Naive thymus-derived CD8-positive, alpha-beta T cell (primary cell): Measurements from ENCODE around the gene PJA1. TPM values are rescaled to one million over a fixed set of nuclear protein-coding genes. Genes with fewer than 3 reads are reported as not detected.

ENCODE experiments used
- ATAC-seq, 2 donors: fragments of 150-1000 bp; cut with Tn5 transposase in 1 of 2; sonication (Bioruptor Pico), chemical (Tn5 transposase) in 1 of 2; 1 replicate in 1 of 2; 2 replicates in 1 of 2; pipeline ENCODE4 v1.10.0; 2021; ENCODE audit warnings: mild to moderate bottlenecking in 2 of 2, moderate library complexity in 2 of 2
- POLR2A ChIA-PET: fragments of 350-600 bp; sonication (Branson Sonifier 250); formaldehyde crosslinking; loops from one replicate; lab custom pipeline; 2021; ENCODE audit warnings: antibody characterized with exemption; lab: Charles Lee
- DNase-seq, 10 donors: peaks; one replicate each; pipeline versions ENCODE4 v3.0.0 to v3.0.0-alpha.2; 2020 to 2022
- H3K27ac Mint-ChIP-seq, 10 donors: one replicate each; pipeline ENCODE4 v1.8.0; 2020 to 2022; ENCODE audit warnings: mild to moderate bottlenecking in 10 of 10, mixed read lengths in 10 of 10, moderate library complexity in 4 of 10, inconsistent platforms in 1 of 10
- H3K27me3 Mint-ChIP-seq, 5 donors: one replicate each; pipeline ENCODE4 v1.8.0; 2021 to 2022; ENCODE audit warnings: mixed read lengths in 5 of 5
- H3K36me3 Mint-ChIP-seq, 3 donors: one replicate each; pipeline ENCODE4 v1.8.0; 2020 to 2022; ENCODE audit warnings: mixed read lengths in 3 of 3, mild to moderate bottlenecking in 2 of 3, inconsistent platforms in 1 of 3
- H3K4me1 Mint-ChIP-seq, 4 donors: one replicate each; pipeline ENCODE4 v1.8.0; 2021 to 2022; ENCODE audit warnings: mixed read lengths in 4 of 4
- H3K4me3 Mint-ChIP-seq, 10 donors: one replicate each; pipeline ENCODE4 v1.8.0; 2020 to 2022; ENCODE audit warnings: mild to moderate bottlenecking in 10 of 10, mixed read lengths in 10 of 10, moderate library complexity in 6 of 10, inconsistent platforms in 1 of 10
- H3K9me3 Mint-ChIP-seq, 9 donors: one replicate each; pipeline ENCODE4 v1.8.0; 2020 to 2022; ENCODE audit warnings: mixed read lengths in 9 of 9, mild to moderate bottlenecking in 3 of 9, inconsistent platforms in 1 of 9, moderate library complexity in 1 of 9
- polyA plus RNA-seq, 3 donors: library from polyadenylated mRNA; unstranded; fragments of 300-500 nt; fragmentation: Illumina TruSeq; gene quantifications; one replicate each; pipeline ENCODE4 v1.2.3, GENCODE V29; 2021
- total RNA-seq, 8 experiments: library from RNA in 2 of 8; stranded (reverse) in 2 of 8; gene quantifications; one replicate each; pipeline ENCODE4 v1.2.3 and lab custom pipeline; 2021 to 2026

The PJA1 gene
- total RNA-seq (10 to 100 TPM; 29.3 to 31.3 TPM), polyA plus RNA-seq (10 to 100 TPM; 38.5 to 62.5 (median 49.6) TPM), total RNA-seq (lab: John Stamatoyannopoulos, UW) (31.0 to 57.8 (median 39.7) reads per million in 6 experiments)

- DNase-seq (peak; percentile 54 to 85 (median 72)), ATAC-seq (peak; percentile 78 to 81)
- peaks cover 0 to 5% (median 0%) of the 10 kb centered on the region in 9 donors for H3K9me3 Mint-ChIP-seq
- peaks cover 0 to 1% (median 0%) of the 10 kb centered on the region in 5 donors for H3K27me3 Mint-ChIP-seq
- POLR2A ChIA-PET = interaction anchor here (1.4 kb wide), 1 partner anchor 336 kb away, joined by 7 read pairs; the partner anchor contains the start of gene EFNB1
- H3K4me3 Mint-ChIP-seq = peak within 1 kb of the TSS; percentile 71 to 93 (median 87)
- peak within 1 kb of the TSS; percentile 79 to 97 (median 90) for H3K27ac Mint-ChIP-seq
- peaks cover 18 to 38% (median 32%) of the 10 kb centered on the region in 4 donors for H3K4me1 Mint-ChIP-seq
- peaks cover 0 to 21% (median 12%) of the 10 kb centered on the region in 3 donors for H3K36me3 Mint-ChIP-seq
These were observed at the start of gene PJA1 for GRCh38 chrX:69165087-69165651. PJA1 (minus strand) TSS chrX:69165453; CDS start chrX:69163073, 2,380 bp downstream.

- DNase-seq (no peak), ATAC-seq (no peak)
- peak overlapping the region in 1 of 10 donors; percentile 41 for H3K27ac Mint-ChIP-seq
- H3K9me3 Mint-ChIP-seq = no peaks in the 10 kb centered on the region
- POLR2A ChIA-PET = no interaction called here
- H3K4me1 Mint-ChIP-seq = no peaks in the 10 kb centered on the region
- no peaks in the 10 kb centered on the region for H3K27me3 Mint-ChIP-seq
- H3K36me3 Mint-ChIP-seq = no peaks in the 10 kb centered on the region
- no peak overlapping the region for H3K4me3 Mint-ChIP-seq
These were observed 49.2 kb upstream of the PJA1 start for GRCh38 chrX:69214463-69214862.

GRCh38 chrX:69211701-69212100 lies 46.4 kb upstream of the PJA1 start:
- Mint-ChIP-seq H3K4me1 (no peaks in the 10 kb centered on the region), H3K4me3 (no peak overlapping the region), H3K27ac (no peak overlapping the region), H3K9me3 (no peaks in the 10 kb centered on the region), H3K27me3 (no peaks in the 10 kb centered on the region), H3K36me3 (no peaks in the 10 kb centered on the region)
- no peak for ATAC-seq
- POLR2A ChIA-PET = no interaction called here
- no peak for DNase-seq

- ATAC-seq = no peak
- Mint-ChIP-seq H3K27ac (no peak overlapping the region), H3K4me3 (no peak overlapping the region), H3K9me3 (no peaks in the 10 kb centered on the region), H3K27me3 (no peaks in the 10 kb centered on the region), H3K36me3 (no peaks in the 10 kb centered on the region), H3K4me1 (no peaks in the 10 kb centered on the region)
- POLR2A ChIA-PET = no interaction called here
- DNase-seq = no peak
These were observed 45.3 kb upstream of the PJA1 start for GRCh38 chrX:69210581-69210980.

- Mint-ChIP-seq H3K36me3 (no peaks in the 10 kb centered on the region), H3K9me3 (no peaks in the 10 kb centered on the region), H3K27me3 (no peaks in the 10 kb centered on the region), H3K27ac (no peak overlapping the region), H3K4me3 (no peak overlapping the region), H3K4me1 (no peaks in the 10 kb centered on the region)
- DNase-seq (no peak), ATAC-seq (no peak)
- POLR2A ChIA-PET = no interaction called here
These were observed 42.0 kb upstream of the PJA1 start for GRCh38 chrX:69207216-69207615.

- no peak for ATAC-seq
- POLR2A ChIA-PET = no interaction called here
- Mint-ChIP-seq H3K4me3 (no peak overlapping the region), H3K27ac (no peak overlapping the region), H3K27me3 (no peaks in the 10 kb centered on the region), H3K4me1 (no peaks in the 10 kb centered on the region), H3K9me3 (no peaks in the 10 kb centered on the region), H3K36me3 (no peaks in the 10 kb centered on the region)
- no peak for DNase-seq
These were observed 38.4 kb upstream of the PJA1 start for GRCh38 chrX:69203638-69204037.

GRCh38 chrX:69197690-69198089 lies 32.4 kb upstream of the PJA1 start:
- DNase-seq (no peak), ATAC-seq (no peak)
- Mint-ChIP-seq H3K27ac (no peak overlapping the region), H3K9me3 (no peaks in the 10 kb centered on the region), H3K4me3 (no peak overlapping the region), H3K27me3 (no peaks in the 10 kb centered on the region), H3K4me1 (no peaks in the 10 kb centered on the region), H3K36me3 (no peaks in the 10 kb centered on the region)
- POLR2A ChIA-PET = no interaction called here

- POLR2A ChIA-PET = no interaction called here
- Mint-ChIP-seq H3K27me3 (peaks cover 0 to under 1% (median 0%) of the 10 kb centered on the region in 5 donors), H3K4me3 (no peak overlapping the region), H3K36me3 (no peaks in the 10 kb centered on the region), H3K9me3 (no peaks in the 10 kb centered on the region), H3K4me1 (no peaks in the 10 kb centered on the region), H3K27ac (no peak overlapping the region)
- DNase-seq (no peak), ATAC-seq (no peak)
These were observed 31.4 kb upstream of the PJA1 start for GRCh38 chrX:69196666-69197065.

- POLR2A ChIA-PET = no interaction called here
These were observed 30.6 kb upstream of the PJA1 start for GRCh38 chrX:69195810-69196209.

GRCh38 chrX:69195192-69195591 lies 29.9 kb upstream of the PJA1 start:
- Mint-ChIP-seq H3K27me3 (peaks cover 0 to 3% (median 0%) of the 10 kb centered on the region in 5 donors), H3K27ac (no peak overlapping the region), H3K9me3 (no peaks in the 10 kb centered on the region), H3K4me1 (no peaks in the 10 kb centered on the region), H3K4me3 (no peak overlapping the region), H3K36me3 (no peaks in the 10 kb centered on the region)
- no peak for DNase-seq
- POLR2A ChIA-PET = no interaction called here
- no peak for ATAC-seq

More at GRCh38 chrX:69195810-69196209, 30.6 kb upstream of the PJA1 start:
- no peaks in the 10 kb centered on the region for H3K36me3 Mint-ChIP-seq
- no peaks in the 10 kb centered on the region for H3K9me3 Mint-ChIP-seq
- no peaks in the 10 kb centered on the region for H3K4me1 Mint-ChIP-seq
- DNase-seq (no peak), ATAC-seq (no peak)
- peaks cover 0 to 3% (median 0%) of the 10 kb centered on the region in 5 donors for H3K27me3 Mint-ChIP-seq
- no peak overlapping the region for H3K4me3 Mint-ChIP-seq
- H3K27ac Mint-ChIP-seq = no peak overlapping the region

GRCh38 chrX:69192603-69193002 lies 27.4 kb upstream of the PJA1 start:
- H3K9me3 Mint-ChIP-seq = no peaks in the 10 kb centered on the region
- POLR2A ChIA-PET = no interaction called here
- H3K27me3 Mint-ChIP-seq = peaks cover 0 to 3% (median 0%) of the 10 kb centered on the region in 5 donors
- no peak overlapping the region for H3K27ac Mint-ChIP-seq
- ATAC-seq (no peak), DNase-seq (no peak)
- H3K4me3 Mint-ChIP-seq = no peak overlapping the region
- H3K36me3 Mint-ChIP-seq = no peaks in the 10 kb centered on the region
- no peaks in the 10 kb centered on the region for H3K4me1 Mint-ChIP-seq

- Mint-ChIP-seq H3K27ac (peak overlapping the region in 1 of 10 donors; percentile 12), H3K27me3 (peaks cover 0 to 3% (median 0%) of the 10 kb centered on the region in 5 donors), H3K36me3 (no peaks in the 10 kb centered on the region), H3K4me1 (no peaks in the 10 kb centered on the region), H3K9me3 (no peaks in the 10 kb centered on the region), H3K4me3 (no peak overlapping the region)
- DNase-seq (no peak), ATAC-seq (no peak)
- POLR2A ChIA-PET = no interaction called here
These were observed 24.5 kb upstream of the PJA1 start for GRCh38 chrX:69189576-69190371.

- no peak for DNase-seq
- Mint-ChIP-seq H3K9me3 (no peaks in the 10 kb centered on the region), H3K36me3 (no peaks in the 10 kb centered on the region), H3K27me3 (peaks cover 0 to 2% (median 0%) of the 10 kb centered on the region in 5 donors), H3K4me3 (no peak overlapping the region), H3K4me1 (peaks cover 0 to 2% (median 0%) of the 10 kb centered on the region in 4 donors), H3K27ac (no peak overlapping the region)
- POLR2A ChIA-PET = no interaction called here
- ATAC-seq = no peak
These were observed 21.4 kb upstream of the PJA1 start for GRCh38 chrX:69186651-69187050.
